ENCODE results near the gene ERV3-1. TPM values are rescaled to one million over a fixed set of nuclear protein-coding genes. Genes with fewer than 3 reads are reported as not detected.
"Not testable (repeated sequence)": the region's sequence is repeated elsewhere in the genome, so short reads cannot be mapped to it uniquely, and the experiment has no call there.

Gene ERV3-1
- total and polyA plus RNA-seq, 2 donors (not counting 1 experiment from before 2014, with no cell fraction given), result 13.7 to 30.7 TPM

DNA sequence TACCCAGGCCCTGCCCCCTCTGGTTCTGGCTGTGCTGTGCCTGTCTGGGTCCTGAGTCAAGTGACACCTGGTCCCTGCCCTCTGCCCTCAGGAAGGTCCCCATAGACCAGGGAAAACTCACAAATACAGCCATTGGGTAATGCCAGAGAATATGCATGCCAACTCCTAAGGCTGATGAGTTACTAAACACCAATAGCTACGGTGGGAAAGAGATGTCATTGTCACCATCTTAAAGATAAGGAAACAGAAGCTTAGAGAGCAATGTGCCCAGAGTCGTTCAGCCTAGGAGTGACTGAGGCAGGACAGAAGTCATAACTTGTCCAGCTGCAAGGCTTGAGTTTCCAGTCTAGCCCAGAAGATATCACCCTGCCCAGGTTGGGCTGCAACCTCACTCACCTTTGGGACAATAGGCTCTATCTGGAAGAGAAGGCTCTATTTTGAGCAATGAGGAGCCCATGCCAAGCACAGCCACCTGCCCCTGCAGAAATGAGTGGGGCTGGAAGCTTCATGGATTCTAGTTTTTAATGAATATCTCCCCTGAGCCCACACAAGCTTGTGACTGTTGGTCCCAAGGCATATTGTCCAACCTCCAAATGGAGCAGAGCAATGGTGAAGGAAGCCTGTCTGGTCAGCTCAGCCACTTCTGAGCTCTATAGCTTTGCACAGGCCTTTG is 60.8 kb downstream of the ERV3-1 start:
- Histone ChIP-seq H4K20me1 (ENCODE audit: control insufficient read depth, insufficient read depth, low read length, poor library complexity, severe bottlenecking) (no peaks in the 10 kb centered on the region), H3K4me2 (replicated peaks; ENCODE audit: low read depth, low read length, poor library complexity, severe bottlenecking) (no peak overlapping the region), H3K27ac (ENCODE audit: low read length in 2 of 2) (no peak overlapping the region), H3K4me3 (ENCODE audit: control extremely low read depth in 1 of 5, extremely low read depth in 1 of 5, insufficient read depth in 1 of 5, low read depth in 2 of 5, low read length in 4 of 5) (no peak overlapping the region), H2AFZ (ENCODE audit: insufficient read depth, low read depth, low read length, poor library complexity, severe bottlenecking) (no peak overlapping the region), H3K9me3 (ENCODE audit: control extremely low read depth in 1 of 3, control insufficient read depth in 2 of 3, insufficient read depth in 1 of 3, low read length in 2 of 3) (peaks cover 0 to 26% (median 0%) of the 10 kb centered on the region in 3 donors), H3K9ac (ENCODE audit: low read length) (no peak overlapping the region), H3K4me1 (ENCODE audit: control insufficient read depth in 2 of 2, insufficient read depth in 2 of 2, low read length in 2 of 2) (peaks cover 9 to 12% of the 10 kb centered on the region in 2 donors), H3K79me2 (ENCODE audit: control insufficient read depth, insufficient read depth, low read length) (no peaks in the 10 kb centered on the region), H3K27me3 (replicated peaks in 1 of 4; ENCODE audit: control extremely low read depth in 1 of 4, control insufficient read depth in 3 of 4, insufficient read depth in 4 of 4, low read length in 3 of 4) (peaks cover 0 to 44% (median 28%) of the 10 kb centered on the region in 4 experiments), H3K36me3 (replicated peaks in 1 of 2; ENCODE audit: control extremely low read depth in 1 of 2, control insufficient read depth in 1 of 2, extremely low read depth in 1 of 2, insufficient read depth in 2 of 2, low read length in 1 of 2) (no peaks in the 10 kb centered on the region)
- peaks cover 40% of the 10 kb centered on the region for H3K27me3 Mint-ChIP-seq
- H3K9me3 Mint-ChIP-seq (ENCODE audit: insufficient read depth), result no peaks in the 10 kb centered on the region
- no peak for TF ChIP-seq EZH2 (IDR thresholded peaks at IDR 0.05; ENCODE audit: borderline replicate concordance, insufficient read depth, low read depth, low read length, poor library complexity, severe bottlenecking)
- TF ChIP-seq CTCF (IDR thresholded peaks at IDR 0.05), result no peak
- POLR2A ChIA-PET, result no interaction called here
- no peak for ATAC-seq (ENCODE audit: low read depth)
- H3K4me3 Mint-ChIP-seq, result no peak overlapping the region
- CTCF ChIA-PET, result interaction anchor here (1.3 kb wide), 1 partner anchor 363 kb away, joined by 3 read pairs; no protein-coding TSS in a partner anchor
- DNase-seq, result no peak
- WGBS (ENCODE audit: insufficient coverage), result 61% methylated on average over 2 of the region's 2 CpGs
- peaks cover 4% of the 10 kb centered on the region for H3K4me1 Mint-ChIP-seq
- H3K27ac Mint-ChIP-seq, result no peak overlapping the region
- intact Hi-C loops (cut with micrococcal nuclease), result no loop called here

- CTCF ChIA-PET, result interaction anchor here (1.3 kb wide), 1 partner anchor 364 kb away, joined by 3 read pairs; no protein-coding TSS in a partner anchor
- H3K9me3 Mint-ChIP-seq (ENCODE audit: insufficient read depth); H2AFZ ChIP-seq (ENCODE audit: insufficient read depth, low read depth, low read length, poor library complexity, severe bottlenecking); H3K4me3 Mint-ChIP-seq; DNase-seq; H3K36me3 ChIP-seq (replicated peaks in 1 of 2; ENCODE audit: control extremely low read depth in 1 of 2, control insufficient read depth in 1 of 2, extremely low read depth in 1 of 2, insufficient read depth in 2 of 2, low read length in 1 of 2); H3K27ac Mint-ChIP-seq; POLR2A ChIA-PET; H4K20me1 ChIP-seq (ENCODE audit: control insufficient read depth, insufficient read depth, low read length, poor library complexity, severe bottlenecking); H3K9ac ChIP-seq (ENCODE audit: low read length); H3K4me1 Mint-ChIP-seq; H3K79me2 ChIP-seq (ENCODE audit: control insufficient read depth, insufficient read depth, low read length); H3K4me3 ChIP-seq (ENCODE audit: control extremely low read depth in 1 of 5, extremely low read depth in 1 of 5, insufficient read depth in 1 of 5, low read depth in 2 of 5, low read length in 4 of 5); ATAC-seq (ENCODE audit: low read depth); H3K4me2 ChIP-seq (replicated peaks; ENCODE audit: low read depth, low read length, poor library complexity, severe bottlenecking); H3K27ac ChIP-seq (ENCODE audit: low read length in 2 of 2); intact Hi-C loops (cut with micrococcal nuclease): not testable (repeated sequence)
- Histone ChIP-seq H3K4me1 (ENCODE audit: control insufficient read depth in 2 of 2, insufficient read depth in 2 of 2, low read length in 2 of 2) (peaks cover 9 to 12% of the 10 kb centered on the region in 2 donors), H3K9me3 (ENCODE audit: control extremely low read depth in 1 of 3, control insufficient read depth in 2 of 3, insufficient read depth in 1 of 3, low read length in 2 of 3) (peaks cover 0 to 28% (median 0%) of the 10 kb centered on the region in 3 donors), H3K27me3 (replicated peaks in 1 of 4; ENCODE audit: control extremely low read depth in 1 of 4, control insufficient read depth in 3 of 4, insufficient read depth in 4 of 4, low read length in 3 of 4) (peaks cover 0 to 40% (median 28%) of the 10 kb centered on the region in 4 experiments)
- 100% methylated on average over 3 of the region's 5 CpGs for WGBS (ENCODE audit: insufficient coverage)
- peaks cover 36% of the 10 kb centered on the region for H3K27me3 Mint-ChIP-seq
Measured at GRCh38 chr7:64944667-64945502, 61.6 kb downstream of the ERV3-1 start.

Small RNA genes within 50 kb of the gene (small RNA-seq; reads per million reads assigned to genes)
- not detected for gene RNU6-1229P (ENCODE audit: insufficient read length, low read depth, low replicate concordance)

Other genes starting within 250 kb of the ERV3-1 start
- gene ZNF138, start 212.3 kb downstream of the ERV3-1 start, total RNA-seq, result 23.0 and 26.6 TPM in 2 replicates
- 10.1 and 10.7 TPM in 2 replicates for gene ZNF138, start 212.3 kb downstream of the ERV3-1 start, polyA plus RNA-seq
- gene ZNF273, start 103.4 kb downstream of the ERV3-1 start, total RNA-seq, result 12.6 and 12.7 TPM in 2 replicates
- 3.8 and 7.6 TPM in 2 replicates for gene ZNF273, start 103.4 kb downstream of the ERV3-1 start, polyA plus RNA-seq
- gene ZNF117, start 15.7 kb downstream of the ERV3-1 start, total RNA-seq, result 9.0 and 9.2 TPM in 2 replicates
- 5.2 TPM in 2 replicates for gene ZNF117, start 15.7 kb downstream of the ERV3-1 start, polyA plus RNA-seq